Keratinocyte (primary cell): ENCODE measurements around the gene ALK. TPM values are rescaled to one million over a fixed set of nuclear protein-coding genes. Genes with fewer than 3 reads are reported as not detected.

Experiments used
- DNase-seq: peaks from one replicate; pipeline ENCODE4 v3.0.0-alpha.2; 2011; ENCODE audit warnings: low read depth, missing footprints, low spot score
- FAIRE-seq: peaks from 2 replicates; lab custom pipeline; 2011; peaks lifted over from hg19 to GRCh38; lab: Jason Lieb, UNC
- H2AFZ ChIP-seq: 2 replicates; pipeline ENCODE4 v1.6.0; 2012; ENCODE audit warnings: low read length, control low read depth, inconsistent platforms; ENCODE audit not compliant: control insufficient read depth
- H3K27ac ChIP-seq: 2 replicates; pipeline ENCODE4 v1.5.1; 2011; ENCODE audit warnings: low read length; ENCODE audit not compliant: control insufficient read depth, insufficient read depth
- H3K27me3 ChIP-seq: 3 replicates; pipeline ENCODE4 v1.6.0; 2011; ENCODE audit warnings: low read length; ENCODE audit not compliant: control insufficient read depth, insufficient read depth; ENCODE audit errors: extremely low read depth
- H3K36me3 ChIP-seq, 2 experiments: 2 replicates in 1 of 2; 3 replicates in 1 of 2; pipeline ENCODE4 v1.5.1; 2011; ENCODE audit warnings: low read length in 2 of 2, mild to moderate bottlenecking in 1 of 2; ENCODE audit not compliant: control insufficient read depth in 2 of 2, insufficient read depth in 2 of 2; ENCODE audit errors: extremely low read depth in 1 of 2
- H3K4me1 ChIP-seq: 3 replicates; pipeline ENCODE4 v1.5.1; 2011; ENCODE audit warnings: low read length; ENCODE audit not compliant: control insufficient read depth, insufficient read depth; ENCODE audit errors: extremely low read depth
- H3K4me2 ChIP-seq: 3 replicates; pipeline ENCODE4 v1.6.0; 2011; ENCODE audit warnings: low read depth, low read length; ENCODE audit not compliant: control insufficient read depth, insufficient read depth; ENCODE audit errors: extremely low read depth
- H3K4me3 ChIP-seq, 3 experiments: fragments of 200-600 bp in 1 of 3; sonication (generic) in 1 of 3; 2 replicates in 2 of 3; 3 replicates in 1 of 3; pipeline ENCODE4 v1.5.1; 2011 to 2016; ENCODE audit warnings: low read length in 3 of 3, mild to moderate bottlenecking in 3 of 3, control low read depth in 2 of 3, inconsistent platforms in 1 of 3, low read depth in 1 of 3, mixed read lengths in 1 of 3, mixed run types in 1 of 3, moderate library complexity in 1 of 3; ENCODE audit not compliant: control insufficient read depth in 2 of 3, insufficient read depth in 2 of 3; ENCODE audit errors: extremely low read depth in 1 of 3
- H3K79me2 ChIP-seq: 2 replicates; pipeline ENCODE4 v1.6.0; 2012; ENCODE audit warnings: low read length; ENCODE audit not compliant: control insufficient read depth, insufficient read depth
- H3K9ac ChIP-seq: 3 replicates; pipeline ENCODE4 v1.6.0; 2011; ENCODE audit warnings: low read length; ENCODE audit not compliant: control insufficient read depth, insufficient read depth; ENCODE audit errors: extremely low read depth
- H3K9me1 ChIP-seq: 3 replicates; pipeline ENCODE4 v1.6.0; 2011; ENCODE audit warnings: low read length; ENCODE audit not compliant: control insufficient read depth, insufficient read depth; ENCODE audit errors: extremely low read depth
- H3K9me3 ChIP-seq: 2 replicates; pipeline ENCODE4 v1.5.1; 2012; ENCODE audit warnings: low read depth, low read length; ENCODE audit not compliant: control insufficient read depth
- H4K20me1 ChIP-seq: 3 replicates; pipeline ENCODE4 v1.6.0; 2011; ENCODE audit warnings: low read length; ENCODE audit not compliant: control insufficient read depth, insufficient read depth; ENCODE audit errors: extremely low read depth
- CTCF ChIP-seq, 3 experiments: IDR thresholded peaks in 1 of 3; conservative IDR thresholded peaks in 1 of 3; optimal IDR thresholded peaks in 1 of 3; 2 replicates in 2 of 3; 3 replicates in 1 of 3; pipeline versions ENCODE3 to v1.5.1; 2011; ENCODE audit warnings: low read length in 3 of 3, mild to moderate bottlenecking in 3 of 3, moderate library complexity in 2 of 3, control low read depth in 1 of 3, inconsistent platforms in 1 of 3; ENCODE audit not compliant: insufficient read depth in 2 of 3; ENCODE audit errors: extremely low read depth in 1 of 3
- EZH2 ChIP-seq: IDR thresholded peaks from one replicate; pipeline ENCODE4 v1.6.1; 2012; ENCODE audit warnings: inconsistent platforms, mild to moderate bottlenecking, low read length, moderate library complexity
- dilution Hi-C: fragments of 300-500 bp; cut with MboI; formaldehyde crosslinking; loops from one replicate; pipeline ENCODE4 v1.7.0; 2020; ENCODE audit warnings: low sequenced_read_pairs; ENCODE audit not compliant: extremely low pct_ligation_motif_present
- polyA plus RNA-seq, 5 experiments: library from polyadenylated mRNA; depleted of rRNA in 3 of 5; stranded (reverse) in 3 of 5; stranded (forward) in 1 of 5; unstranded in 1 of 5; fragments of >200 nt; gene quantifications; 1 replicate in 1 of 5; 2 replicates in 3 of 5; 3 replicates in 1 of 5; pipeline versions ENCODE4 v1.2.1 to v1.2.3, GENCODE V29; 2011 to 2012; ENCODE audit warnings: missing spikeins in 2 of 5, low read depth in 1 of 5, low replicate concordance in 1 of 5

Gene ALK
- polyA plus RNA-seq, 1 donor (not counting 4 experiments of a cell fraction or from before 2014, with no cell fraction given): not detected

GRCh38 chr2:29535188-29535587, 386.2 kb downstream of the ALK start:
- dilution Hi-C loops: no loop called here
- Histone ChIP-seq H3K9me1 (no peaks in the 10 kb centered on the region), H3K4me3 (no peak overlapping the region), H3K4me1 (no peaks in the 10 kb centered on the region), H3K27me3 (peaks cover 6% of the 10 kb centered on the region), H3K27ac (no peak overlapping the region), H3K9me3 (no peaks in the 10 kb centered on the region), H3K36me3 (no peaks in the 10 kb centered on the region), H2AFZ (no peak overlapping the region), H3K4me2 (no peak overlapping the region), H3K79me2 (no peaks in the 10 kb centered on the region), H4K20me1 (no peaks in the 10 kb centered on the region), H3K9ac (no peak overlapping the region)
- DNase-seq (no peak), FAIRE-seq (no peak)
- no peak for TF ChIP-seq EZH2
- no peak for TF ChIP-seq CTCF (optimal IDR thresholded peaks at IDR 0.05 in 1 of 3, IDR thresholded peaks at IDR 0.05 in 1 of 3, conservative IDR thresholded peaks at IDR 0.05 in 1 of 3; ENCODE audit: extremely low read depth in 1 of 3, insufficient read depth in 2 of 3, low read length in 3 of 3)

GRCh38 chr2:29532436-29532835, 388.9 kb downstream of the ALK start:
- Histone ChIP-seq H3K4me2 (no peak overlapping the region), H3K4me1 (no peaks in the 10 kb centered on the region), H3K27me3 (peaks cover 6% of the 10 kb centered on the region), H3K27ac (no peak overlapping the region), H3K36me3 (no peaks in the 10 kb centered on the region), H3K79me2 (no peaks in the 10 kb centered on the region), H3K9me1 (no peaks in the 10 kb centered on the region), H4K20me1 (no peaks in the 10 kb centered on the region), H3K9me3 (no peaks in the 10 kb centered on the region), H3K9ac (no peak overlapping the region), H3K4me3 (no peak overlapping the region), H2AFZ (no peak overlapping the region)
- FAIRE-seq (no peak), DNase-seq (no peak)
- dilution Hi-C loops: no loop called here
- TF ChIP-seq CTCF (optimal IDR thresholded peaks at IDR 0.05 in 1 of 3, IDR thresholded peaks at IDR 0.05 in 1 of 3, conservative IDR thresholded peaks at IDR 0.05 in 1 of 3; ENCODE audit: extremely low read depth in 1 of 3, insufficient read depth in 2 of 3, low read length in 3 of 3) (no peak), EZH2 (no peak)
